ENCODE data around the gene SCUBE2.
"Not testable (repeated sequence)": the region's sequence is repeated elsewhere in the genome, so short reads cannot be mapped to it uniquely, and the experiment has no call there.

SCUBE2 gene

GRCh38 chr11:9104580-9104979 is 13.2 kb upstream of the SCUBE2 start:
- DNase-seq, result no peak

- no peak for DNase-seq
These were observed 12.3 kb upstream of the SCUBE2 start for GRCh38 chr11:9103542-9104276.

- DNase-seq, result no peak
These were observed 8.2 kb upstream of the SCUBE2 start for GRCh38 chr11:9099617-9100016.

GRCh38 chr11:9098455-9098854 is 7.1 kb upstream of the SCUBE2 start:
- not testable (repeated sequence) for DNase-seq

- DNase-seq, result not testable (repeated sequence)
These were observed 6.0 kb upstream of the SCUBE2 start for GRCh38 chr11:9097186-9097943.

- no peak for DNase-seq
These were observed 5.0 kb upstream of the SCUBE2 start for GRCh38 chr11:9096427-9096826.

- no peak for DNase-seq
These were observed 4.0 kb upstream of the SCUBE2 start for GRCh38 chr11:9095421-9095820.

- DNase-seq, result no peak
These were observed 3.0 kb upstream of the SCUBE2 start for GRCh38 chr11:9094420-9094819.

- DNase-seq, result no peak
These were observed 1.7 kb upstream of the SCUBE2 start for GRCh38 chr11:9092853-9093778.

- no peak for DNase-seq
These were observed 673 bp upstream of the SCUBE2 start for GRCh38 chr11:9092072-9092471.

GRCh38 chr11:9090488-9091043 is 833 bp downstream of the SCUBE2 start:
- no peak for DNase-seq

- no peak for DNase-seq
These were observed 1.8 kb downstream of the SCUBE2 start for GRCh38 chr11:9089636-9090035.

- DNase-seq, result no peak
These were observed 2.3 kb downstream of the SCUBE2 start for GRCh38 chr11:9089061-9089460.

- DNase-seq, result no peak
These were observed 8.8 kb downstream of the SCUBE2 start for GRCh38 chr11:9082575-9082974.

GRCh38 chr11:9081153-9081552 is 10.2 kb downstream of the SCUBE2 start:
- no peak for DNase-seq

- no peak for DNase-seq
These were observed 13.0 kb downstream of the SCUBE2 start for GRCh38 chr11:9078113-9079086.

GRCh38 chr11:9077164-9077563 is 14.2 kb downstream of the SCUBE2 start:
- no peak for DNase-seq

- DNase-seq, result no peak
These were observed 14.7 kb downstream of the SCUBE2 start for GRCh38 chr11:9076661-9077060.

- no peak for DNase-seq
These were observed 15.4 kb downstream of the SCUBE2 start for GRCh38 chr11:9076046-9076445.

GRCh38 chr11:9075556-9075955 is 15.8 kb downstream of the SCUBE2 start:
- no peak for DNase-seq

- no peak for DNase-seq
These were observed 16.9 kb downstream of the SCUBE2 start for GRCh38 chr11:9074338-9075029.
